Keratinocyte (primary cell): ENCODE measurements around the gene GCFC2. TPM values are rescaled to one million over a fixed set of nuclear protein-coding genes. Genes with fewer than 3 reads are reported as not detected.

Source experiments
- DNase-seq: peaks from one replicate; pipeline ENCODE4 v3.0.0-alpha.2; 2011; ENCODE audit warnings: low read depth, missing footprints, low spot score
- FAIRE-seq: peaks from 2 replicates; lab custom pipeline; 2011; peaks lifted over from hg19 to GRCh38; lab: Jason Lieb, UNC
- H2AFZ ChIP-seq: 2 replicates; pipeline ENCODE4 v1.6.0; 2012; ENCODE audit warnings: low read length, control low read depth, inconsistent platforms; ENCODE audit not compliant: control insufficient read depth
- H3K27ac ChIP-seq: 2 replicates; pipeline ENCODE4 v1.5.1; 2011; ENCODE audit warnings: low read length; ENCODE audit not compliant: control insufficient read depth, insufficient read depth
- H3K27me3 ChIP-seq: 3 replicates; pipeline ENCODE4 v1.6.0; 2011; ENCODE audit warnings: low read length; ENCODE audit not compliant: control insufficient read depth, insufficient read depth; ENCODE audit errors: extremely low read depth
- H3K36me3 ChIP-seq, 2 experiments: 2 replicates in 1 of 2; 3 replicates in 1 of 2; pipeline ENCODE4 v1.5.1; 2011; ENCODE audit warnings: low read length in 2 of 2, mild to moderate bottlenecking in 1 of 2; ENCODE audit not compliant: control insufficient read depth in 2 of 2, insufficient read depth in 2 of 2; ENCODE audit errors: extremely low read depth in 1 of 2
- H3K4me1 ChIP-seq: 3 replicates; pipeline ENCODE4 v1.5.1; 2011; ENCODE audit warnings: low read length; ENCODE audit not compliant: control insufficient read depth, insufficient read depth; ENCODE audit errors: extremely low read depth
- H3K4me2 ChIP-seq: 3 replicates; pipeline ENCODE4 v1.6.0; 2011; ENCODE audit warnings: low read depth, low read length; ENCODE audit not compliant: control insufficient read depth, insufficient read depth; ENCODE audit errors: extremely low read depth
- H3K4me3 ChIP-seq, 3 experiments: fragments of 200-600 bp in 1 of 3; sonication (generic) in 1 of 3; 2 replicates in 2 of 3; 3 replicates in 1 of 3; pipeline ENCODE4 v1.5.1; 2011 to 2016; ENCODE audit warnings: low read length in 3 of 3, mild to moderate bottlenecking in 3 of 3, control low read depth in 2 of 3, inconsistent platforms in 1 of 3, low read depth in 1 of 3, mixed read lengths in 1 of 3, mixed run types in 1 of 3, moderate library complexity in 1 of 3; ENCODE audit not compliant: control insufficient read depth in 2 of 3, insufficient read depth in 2 of 3; ENCODE audit errors: extremely low read depth in 1 of 3
- H3K79me2 ChIP-seq: 2 replicates; pipeline ENCODE4 v1.6.0; 2012; ENCODE audit warnings: low read length; ENCODE audit not compliant: control insufficient read depth, insufficient read depth
- H3K9ac ChIP-seq: 3 replicates; pipeline ENCODE4 v1.6.0; 2011; ENCODE audit warnings: low read length; ENCODE audit not compliant: control insufficient read depth, insufficient read depth; ENCODE audit errors: extremely low read depth
- H3K9me1 ChIP-seq: 3 replicates; pipeline ENCODE4 v1.6.0; 2011; ENCODE audit warnings: low read length; ENCODE audit not compliant: control insufficient read depth, insufficient read depth; ENCODE audit errors: extremely low read depth
- H3K9me3 ChIP-seq: 2 replicates; pipeline ENCODE4 v1.5.1; 2012; ENCODE audit warnings: low read depth, low read length; ENCODE audit not compliant: control insufficient read depth
- H4K20me1 ChIP-seq: 3 replicates; pipeline ENCODE4 v1.6.0; 2011; ENCODE audit warnings: low read length; ENCODE audit not compliant: control insufficient read depth, insufficient read depth; ENCODE audit errors: extremely low read depth
- CTCF ChIP-seq, 3 experiments: IDR thresholded peaks in 1 of 3; conservative IDR thresholded peaks in 1 of 3; optimal IDR thresholded peaks in 1 of 3; 2 replicates in 2 of 3; 3 replicates in 1 of 3; pipeline versions ENCODE3 to v1.5.1; 2011; ENCODE audit warnings: low read length in 3 of 3, mild to moderate bottlenecking in 3 of 3, moderate library complexity in 2 of 3, control low read depth in 1 of 3, inconsistent platforms in 1 of 3; ENCODE audit not compliant: insufficient read depth in 2 of 3; ENCODE audit errors: extremely low read depth in 1 of 3
- EZH2 ChIP-seq: IDR thresholded peaks from one replicate; pipeline ENCODE4 v1.6.1; 2012; ENCODE audit warnings: inconsistent platforms, mild to moderate bottlenecking, low read length, moderate library complexity
- dilution Hi-C: fragments of 300-500 bp; cut with MboI; formaldehyde crosslinking; loops from one replicate; pipeline ENCODE4 v1.7.0; 2020; ENCODE audit warnings: low sequenced_read_pairs; ENCODE audit not compliant: extremely low pct_ligation_motif_present
- polyA plus RNA-seq, 5 experiments: library from polyadenylated mRNA; depleted of rRNA in 3 of 5; stranded (reverse) in 3 of 5; stranded (forward) in 1 of 5; unstranded in 1 of 5; fragments of >200 nt; gene quantifications; 1 replicate in 1 of 5; 2 replicates in 3 of 5; 3 replicates in 1 of 5; pipeline versions ENCODE4 v1.2.1 to v1.2.3, GENCODE V29; 2011 to 2012; ENCODE audit warnings: missing spikeins in 2 of 5, low read depth in 1 of 5, low replicate concordance in 1 of 5

The GCFC2 gene
- polyA plus RNA-seq, 1 donor (not counting 4 experiments of a cell fraction or from before 2014, with no cell fraction given) = 17.0 TPM

GRCh38 chr2:75722687-75723086, 12.0 kb upstream of the GCFC2 start:
- Histone ChIP-seq H3K79me2 (no peaks in the 10 kb centered on the region), H3K4me1 (no peaks in the 10 kb centered on the region), H3K4me3 (no peak overlapping the region), H3K9me1 (no peaks in the 10 kb centered on the region), H4K20me1 (no peaks in the 10 kb centered on the region), H3K36me3 (no peaks in the 10 kb centered on the region), H3K27ac (no peak overlapping the region), H3K27me3 (peaks cover 3% of the 10 kb centered on the region), H2AFZ (no peak overlapping the region), H3K9ac (no peak overlapping the region), H3K4me2 (no peak overlapping the region), H3K9me3 (no peaks in the 10 kb centered on the region)
- no peak for DNase-seq
- FAIRE-seq = no peak
- dilution Hi-C loops = no loop called here
- TF ChIP-seq CTCF (optimal IDR thresholded peaks at IDR 0.05 in 1 of 3, IDR thresholded peaks at IDR 0.05 in 1 of 3, conservative IDR thresholded peaks at IDR 0.05 in 1 of 3; ENCODE audit: extremely low read depth in 1 of 3, insufficient read depth in 2 of 3, low read length in 3 of 3) = no peak
- no peak for TF ChIP-seq EZH2

GRCh38 chr2:75720525-75720924, 9.8 kb upstream of the GCFC2 start:
- H3K27me3 ChIP-seq = peaks cover 3% of the 10 kb centered on the region
- no peaks in the 10 kb centered on the region for H3K4me1 ChIP-seq
- H3K9ac ChIP-seq = no peak overlapping the region
- no peaks in the 10 kb centered on the region for H3K9me3 ChIP-seq
- no peak for DNase-seq
- dilution Hi-C loops = no loop called here
- no peaks in the 10 kb centered on the region for H4K20me1 ChIP-seq
- no peak overlapping the region for H3K27ac ChIP-seq
- FAIRE-seq = no peak
- no peak for TF ChIP-seq EZH2
- no peak for TF ChIP-seq CTCF (optimal IDR thresholded peaks at IDR 0.05 in 1 of 3, IDR thresholded peaks at IDR 0.05 in 1 of 3, conservative IDR thresholded peaks at IDR 0.05 in 1 of 3; ENCODE audit: extremely low read depth in 1 of 3, insufficient read depth in 2 of 3, low read length in 3 of 3)
- no peak overlapping the region for H3K4me3 ChIP-seq
- no peaks in the 10 kb centered on the region for H3K79me2 ChIP-seq
- H3K9me1 ChIP-seq = no peaks in the 10 kb centered on the region
- no peak overlapping the region for H3K4me2 ChIP-seq
- H3K36me3 ChIP-seq = no peaks in the 10 kb centered on the region
- H2AFZ ChIP-seq = no peak overlapping the region
